Calu3 (cell line): ENCODE measurements around the gene WDPCP. TPM values are rescaled to one million over a fixed set of nuclear protein-coding genes. Genes with fewer than 3 reads are reported as not detected.

Source experiments
- BruUV-seq: library from RNA; stranded (reverse); fragments of 400-500 nt; replicated peaks from 2 replicates; lab custom pipeline; 2021; lab: Mats Ljungman, UMichigan
- CTCF ChIA-PET: fragments of 300-600 bp; sonication (Branson Sonifier 250); formaldehyde crosslinking; loops from one replicate; lab custom pipeline; 2022; ENCODE audit warnings: antibody characterized with exemption; lab: Charles Lee
- DNase-seq: peaks from one replicate; pipeline ENCODE4 v3.0.0; 2022
- H3K27ac Mint-ChIP-seq: one replicate; pipeline ENCODE4 v1.8.0; 2022; ENCODE audit warnings: mixed read lengths; ENCODE audit not compliant: unreplicated experiment
- H3K27me3 Mint-ChIP-seq: one replicate; pipeline ENCODE4 v1.8.0; 2022; ENCODE audit warnings: mixed read lengths; ENCODE audit not compliant: unreplicated experiment
- H3K36me3 Mint-ChIP-seq: one replicate; pipeline ENCODE4 v1.8.0; 2022; ENCODE audit warnings: mild to moderate bottlenecking, moderate library complexity, mixed read lengths; ENCODE audit not compliant: insufficient read depth, unreplicated experiment
- H3K4me1 Mint-ChIP-seq: one replicate; pipeline ENCODE4 v1.8.0; 2022; ENCODE audit warnings: mild to moderate bottlenecking, low read depth, mixed read lengths; ENCODE audit not compliant: unreplicated experiment
- H3K4me3 Mint-ChIP-seq: one replicate; pipeline ENCODE4 v1.8.0; 2022; ENCODE audit warnings: mild to moderate bottlenecking, low read depth, moderate library complexity, mixed read lengths; ENCODE audit not compliant: unreplicated experiment
- H3K9me3 Mint-ChIP-seq: one replicate; pipeline ENCODE4 v1.8.0; 2022; ENCODE audit warnings: low read depth, mixed read lengths; ENCODE audit not compliant: unreplicated experiment
- CTCF ChIP-seq: fragments of 200-600 bp; IDR thresholded peaks from one replicate; pipeline ENCODE4 v1.8.0; 2022; ENCODE audit warnings: antibody characterized with exemption; ENCODE audit not compliant: unreplicated experiment
- intact Hi-C: fragments of 100-400 bp; cut with micrococcal nuclease; formaldehyde crosslinking; loops from one replicate; pipeline ENCODE4 v1.10.0; 2022; ENCODE audit not compliant: unreplicated experiment
- total RNA-seq: library from RNA; stranded (reverse); gene quantifications from 2 replicates; pipeline ENCODE4 v1.2.3, GENCODE V29; 2022

The WDPCP gene
- total RNA-seq, 1 experiment from 2014 or later = 9.0 TPM

GRCh38 chr2:63435070-63435469 is 153.2 kb downstream of the WDPCP start:
- intact Hi-C loops = no loop called here
- H3K27me3 Mint-ChIP-seq = no peaks in the 10 kb centered on the region
- H3K4me3 Mint-ChIP-seq = no peak overlapping the region
- H3K36me3 Mint-ChIP-seq = no peaks in the 10 kb centered on the region
- CTCF ChIA-PET = no interaction called here
- no peaks in the 10 kb centered on the region for H3K9me3 Mint-ChIP-seq
- TF ChIP-seq CTCF = no peak
- H3K4me1 Mint-ChIP-seq = no peaks in the 10 kb centered on the region
- no TSS peak for BruUV-seq
- no peak for DNase-seq
- no peak overlapping the region for H3K27ac Mint-ChIP-seq

- Mint-ChIP-seq H3K27ac (no peak overlapping the region), H3K27me3 (no peaks in the 10 kb centered on the region), H3K4me3 (no peak overlapping the region), H3K36me3 (no peaks in the 10 kb centered on the region), H3K4me1 (no peaks in the 10 kb centered on the region), H3K9me3 (no peaks in the 10 kb centered on the region)
- CTCF ChIA-PET = no interaction called here
- DNase-seq = no peak
- no TSS peak for BruUV-seq
- TF ChIP-seq CTCF = no peak
- intact Hi-C loops = no loop called here
These were observed 154.0 kb downstream of the WDPCP start for GRCh38 chr2:63434024-63435001.

GRCh38 chr2:63432373-63432772 is 155.9 kb downstream of the WDPCP start:
- Mint-ChIP-seq H3K27me3 (no peaks in the 10 kb centered on the region), H3K4me3 (no peak overlapping the region), H3K36me3 (no peaks in the 10 kb centered on the region), H3K9me3 (no peaks in the 10 kb centered on the region), H3K4me1 (no peaks in the 10 kb centered on the region), H3K27ac (no peak overlapping the region)
- no peak for TF ChIP-seq CTCF
- intact Hi-C loops = no loop called here
- CTCF ChIA-PET = no interaction called here
- no TSS peak for BruUV-seq
- no peak for DNase-seq

GRCh38 chr2:63425606-63426005 is 162.7 kb downstream of the WDPCP start:
- TF ChIP-seq CTCF = no peak
- Mint-ChIP-seq H3K27ac (no peak overlapping the region), H3K4me3 (no peak overlapping the region), H3K36me3 (no peaks in the 10 kb centered on the region), H3K9me3 (no peaks in the 10 kb centered on the region), H3K4me1 (no peaks in the 10 kb centered on the region), H3K27me3 (no peaks in the 10 kb centered on the region)
- intact Hi-C loops = no loop called here
- no TSS peak for BruUV-seq
- no peak for DNase-seq
- CTCF ChIA-PET = no interaction called here
